Trophoblast cell (in vitro differentiated cells and primary cell): ENCODE results near the gene OGT.
A peak's percentile ranks its signal among the peaks of the same experiment; 100 is the strongest.

Source experiments
- DNase-seq, 2 donors: peaks; one replicate each; pipeline ENCODE4 v3.0.0-alpha.2; 2016
- H2AFZ ChIP-seq: 2 replicates; pipeline ENCODE4 v1.6.1; 2013; ENCODE audit warnings: low read length, moderate library complexity, mild to moderate bottlenecking; ENCODE audit not compliant: insufficient read depth, poor library complexity
- H2AK5ac ChIP-seq: 2 replicates; pipeline ENCODE4 v1.6.1; 2013; ENCODE audit warnings: mild to moderate bottlenecking, low read length
- H2BK120ac ChIP-seq: 2 replicates; pipeline ENCODE4 v1.6.1; 2013; ENCODE audit warnings: low read length, mild to moderate bottlenecking, moderate library complexity; ENCODE audit not compliant: insufficient read depth, poor library complexity
- H2BK12ac ChIP-seq: 2 replicates; pipeline ENCODE4 v1.6.1; 2013; ENCODE audit warnings: mild to moderate bottlenecking, low read length, moderate library complexity
- H2BK5ac ChIP-seq: 2 replicates; pipeline ENCODE4 v1.6.1; 2013; ENCODE audit warnings: low read length, low read depth, moderate library complexity, mild to moderate bottlenecking; ENCODE audit not compliant: poor library complexity
- H3K14ac ChIP-seq: 2 replicates; pipeline ENCODE4 v1.6.1; 2013; ENCODE audit warnings: mild to moderate bottlenecking, low read length
- H3K18ac ChIP-seq: 2 replicates; pipeline ENCODE4 v1.6.1; 2013; ENCODE audit warnings: mild to moderate bottlenecking, low read length
- H3K23ac ChIP-seq: 2 replicates; pipeline ENCODE4 v1.6.1; 2013; ENCODE audit warnings: low read length
- H3K27ac ChIP-seq: 2 replicates; pipeline ENCODE4 v1.5.1; 2013; ENCODE audit warnings: low read depth, mild to moderate bottlenecking, inconsistent platforms, low read length, moderate library complexity
- H3K27me3 ChIP-seq: 2 replicates; pipeline ENCODE4 v1.6.1; 2013; ENCODE audit warnings: inconsistent platforms, mild to moderate bottlenecking, low read length, moderate library complexity; ENCODE audit not compliant: insufficient read depth
- H3K36me3 ChIP-seq, 2 experiments: 1 replicate in 1 of 2; 2 replicates in 1 of 2; pipeline ENCODE4 v1.6.1; 2013; ENCODE audit warnings: low read length in 2 of 2, mild to moderate bottlenecking in 2 of 2, moderate library complexity in 1 of 2; ENCODE audit not compliant: insufficient read depth in 2 of 2, control insufficient read depth in 1 of 2
- H3K4ac ChIP-seq: 2 replicates; pipeline ENCODE4 v1.6.1; 2013; ENCODE audit warnings: low read depth, mild to moderate bottlenecking, low read length, moderate library complexity
- H3K4me1 ChIP-seq, 2 experiments: 1 replicate in 1 of 2; 2 replicates in 1 of 2; pipeline ENCODE4 v1.6.1; 2013; ENCODE audit warnings: low read length in 2 of 2, mild to moderate bottlenecking in 2 of 2, moderate library complexity in 1 of 2; ENCODE audit not compliant: insufficient read depth in 2 of 2, control insufficient read depth in 1 of 2
- H3K4me2 ChIP-seq: 2 replicates; pipeline ENCODE4 v1.6.1; 2013; ENCODE audit warnings: inconsistent platforms, mild to moderate bottlenecking, low read length, moderate library complexity
- H3K4me3 ChIP-seq: 2 replicates; pipeline ENCODE4 v1.5.1; 2013; ENCODE audit warnings: mild to moderate bottlenecking, low read depth, low read length, inconsistent platforms
- H3K79me1 ChIP-seq: one replicate; pipeline ENCODE4 v1.6.1; 2013; ENCODE audit warnings: low read length
- H3K79me2 ChIP-seq: 2 replicates; pipeline ENCODE4 v1.6.1; 2013; ENCODE audit warnings: low read length, mild to moderate bottlenecking; ENCODE audit not compliant: control insufficient read depth, insufficient read depth, poor library complexity
- H3K9ac ChIP-seq: 2 replicates; pipeline ENCODE4 v1.6.1; 2013; ENCODE audit warnings: mild to moderate bottlenecking, low read length
- H3K9me3 ChIP-seq: 2 replicates; pipeline ENCODE4 v1.6.1; 2013; ENCODE audit warnings: low read depth, mild to moderate bottlenecking, control low read depth, inconsistent platforms, low read length; ENCODE audit not compliant: insufficient read depth
- H4K12ac ChIP-seq: 2 replicates; pipeline ENCODE4 v1.6.1; 2013; ENCODE audit warnings: low read depth, mild to moderate bottlenecking, low read length, moderate library complexity
- H4K8ac ChIP-seq: 2 replicates; pipeline ENCODE4 v1.6.1; 2013; ENCODE audit warnings: low read depth, mild to moderate bottlenecking, low read length, moderate library complexity
- H4K91ac ChIP-seq: one replicate; pipeline ENCODE4 v1.6.1; 2013; ENCODE audit warnings: low read depth, mild to moderate bottlenecking, low read length, moderate library complexity
- WGBS: extraction: QIAGEN DNeasy Blood & Tissue Kit; methylation state at CpG from one replicate; pipeline ENCODE4 v1.1.7; 2013; ENCODE audit warnings: missing lambda C conversion rate; ENCODE audit not compliant: insufficient read length, insufficient coverage; ENCODE audit errors: extremely low coverage; 5-methylcytosine and 5-hydroxymethylcytosine counted together

The OGT gene

DNA sequence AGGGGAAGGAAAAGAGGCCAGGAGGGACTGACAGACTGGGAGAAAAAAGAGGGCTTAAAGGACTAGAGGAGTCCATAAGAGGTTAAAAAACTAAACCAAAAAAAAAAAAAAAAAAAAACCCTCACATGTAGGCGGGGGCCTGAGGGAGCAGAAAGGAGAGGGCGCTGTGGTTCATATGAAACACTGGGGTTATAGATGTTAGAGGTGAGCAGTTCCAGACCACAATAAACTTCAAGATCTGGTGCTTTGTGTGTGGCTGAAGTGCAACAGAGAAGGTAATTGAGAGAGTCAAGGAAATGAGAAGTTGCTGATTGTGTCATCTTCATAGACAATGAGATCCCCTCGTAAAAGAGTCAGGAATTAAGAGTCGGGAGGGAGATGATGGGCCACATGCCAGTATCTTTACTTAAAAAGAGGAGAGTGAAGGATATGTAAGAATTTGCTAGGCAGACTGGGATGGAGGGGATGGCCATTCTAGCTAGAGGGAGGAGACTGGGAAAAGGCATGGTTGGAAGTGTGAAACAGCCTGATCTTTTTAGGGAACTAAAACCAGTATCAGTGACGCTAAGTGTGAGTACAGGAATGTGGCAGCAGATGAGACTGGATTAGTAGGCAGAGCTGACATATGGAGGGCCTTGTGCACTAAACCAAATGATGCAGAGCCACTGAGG, 18.4 kb upstream of the OGT start:
- no CpG with 5 or more reads among the region's 5 CpGs for WGBS
- Histone ChIP-seq H2AFZ (no peak overlapping the region), H2BK120ac (no peak overlapping the region), H3K4ac (no peak overlapping the region), H3K14ac (no peak overlapping the region), H2BK5ac (no peak overlapping the region), H2AK5ac (no peak overlapping the region), H2BK12ac (no peak overlapping the region), H3K4me1 (no peaks in the 10 kb centered on the region), H3K79me1 (no peaks in the 10 kb centered on the region), H4K91ac (no peak overlapping the region), H3K23ac (no peak overlapping the region), H3K27me3 (no peaks in the 10 kb centered on the region), H4K8ac (no peak overlapping the region), H3K27ac (no peak overlapping the region), H3K9me3 (no peaks in the 10 kb centered on the region), H4K12ac (no peak overlapping the region), H3K9ac (no peak overlapping the region), H3K4me2 (no peak overlapping the region), H3K4me3 (no peak overlapping the region), H3K79me2 (no peaks in the 10 kb centered on the region), H3K18ac (no peak overlapping the region), H3K36me3 (no peaks in the 10 kb centered on the region)
- DNase-seq, result no peak

DNA sequence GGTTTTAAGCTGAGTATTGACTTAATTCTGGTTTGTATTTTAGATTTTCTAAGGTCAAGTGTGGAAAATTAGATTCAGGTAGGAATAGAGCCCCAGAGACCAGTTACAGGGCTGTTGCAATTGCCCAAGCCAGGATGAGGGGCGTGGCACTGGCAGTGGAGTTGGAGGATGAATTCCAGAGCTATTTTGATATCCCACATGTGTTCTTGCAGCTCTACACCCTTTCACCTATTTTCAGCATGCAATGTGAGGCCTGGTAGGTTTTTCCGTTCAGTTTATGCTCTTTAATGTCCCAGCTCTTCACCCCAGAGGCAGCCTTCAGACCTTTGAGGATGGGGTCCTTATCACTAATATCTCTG, 17.9 kb upstream of the OGT start:
- Histone ChIP-seq H2BK12ac (no peak overlapping the region), H3K79me1 (no peaks in the 10 kb centered on the region)

DNA sequence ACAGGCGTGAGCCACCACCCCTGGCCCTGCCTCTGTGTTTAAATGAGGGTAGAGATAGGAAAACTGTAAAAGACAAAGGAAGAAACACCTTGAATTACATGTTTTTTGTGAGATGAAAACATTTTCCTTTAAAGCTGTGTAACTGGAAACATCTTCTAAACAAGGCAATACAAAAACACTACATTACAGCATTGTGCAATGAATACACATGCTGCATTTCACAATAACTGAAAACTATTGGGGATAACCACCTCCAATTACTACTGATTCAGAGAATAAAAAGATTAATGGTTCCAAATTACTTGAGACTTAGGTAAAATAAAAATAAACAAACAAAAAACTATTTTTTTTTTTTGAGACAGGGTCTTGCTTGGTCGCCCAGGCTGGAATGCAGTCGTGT, 7.6 kb upstream of the OGT start:
- no peak overlapping the region for H3K18ac ChIP-seq
- no peaks in the 10 kb centered on the region for H3K79me1 ChIP-seq
- no peak overlapping the region for H3K4ac ChIP-seq
- no peak overlapping the region for H2BK5ac ChIP-seq
- no peak for DNase-seq
- H3K4me1 ChIP-seq, result no peaks in the 10 kb centered on the region
- no peaks in the 10 kb centered on the region for H3K9me3 ChIP-seq
- H3K23ac ChIP-seq, result no peak overlapping the region
- H3K9ac ChIP-seq, result no peak overlapping the region
- no peak overlapping the region for H3K27ac ChIP-seq
- no peak overlapping the region for H4K8ac ChIP-seq
- no peak overlapping the region for H4K12ac ChIP-seq
- H2BK120ac ChIP-seq, result no peak overlapping the region
- H2BK12ac ChIP-seq, result no peak overlapping the region
- no CpG with 5 or more reads among the region's 3 CpGs for WGBS
- no peak overlapping the region for H3K14ac ChIP-seq
- no peaks in the 10 kb centered on the region for H3K27me3 ChIP-seq
- H2AFZ ChIP-seq, result no peak overlapping the region
- no peaks in the 10 kb centered on the region for H3K36me3 ChIP-seq
- no peak overlapping the region for H3K4me3 ChIP-seq
- H4K91ac ChIP-seq, result no peak overlapping the region
- no peak overlapping the region for H2AK5ac ChIP-seq
- no peaks in the 10 kb centered on the region for H3K79me2 ChIP-seq
- no peak overlapping the region for H3K4me2 ChIP-seq

More for the DNA sequence above, 17.9 kb upstream of the OGT start:
- H3K36me3 ChIP-seq, result no peaks in the 10 kb centered on the region
- no peak overlapping the region for H3K23ac ChIP-seq
- no CpG with 5 or more reads among the region's 2 CpGs for WGBS
- H2AFZ ChIP-seq, result no peak overlapping the region
- H3K4ac ChIP-seq, result no peak overlapping the region
- H3K4me3 ChIP-seq, result no peak overlapping the region
- no peak overlapping the region for H3K14ac ChIP-seq
- H3K27ac ChIP-seq, result no peak overlapping the region
- H3K9ac ChIP-seq, result no peak overlapping the region
- no peak overlapping the region for H2AK5ac ChIP-seq
- DNase-seq, result peak in 1 of 2 donors; percentile 1
- no peak overlapping the region for H2BK120ac ChIP-seq
- no peak overlapping the region for H4K12ac ChIP-seq
- H3K4me2 ChIP-seq, result no peak overlapping the region
- H2BK5ac ChIP-seq, result no peak overlapping the region
- H3K27me3 ChIP-seq, result no peaks in the 10 kb centered on the region
- no peaks in the 10 kb centered on the region for H3K9me3 ChIP-seq
- H3K18ac ChIP-seq, result no peak overlapping the region
- no peaks in the 10 kb centered on the region for H3K4me1 ChIP-seq
- H4K91ac ChIP-seq, result no peak overlapping the region
- no peak overlapping the region for H4K8ac ChIP-seq
- H3K79me2 ChIP-seq, result no peaks in the 10 kb centered on the region

- Histone ChIP-seq H3K79me2 (peaks cover 15% of the 10 kb centered on the region), H3K23ac (no peak overlapping the region), H2BK120ac (no peak overlapping the region), H3K9ac (peak overlapping the region; percentile 63), H3K27ac (peak overlapping the region; percentile 33), H2BK5ac (no peak overlapping the region), H3K36me3 (peaks cover 0 to 2% of the 10 kb centered on the region in 2 experiments), H2AFZ (no peak overlapping the region), H2AK5ac (no peak overlapping the region), H3K79me1 (peaks cover 14% of the 10 kb centered on the region), H3K4ac (no peak overlapping the region), H3K9me3 (no peaks in the 10 kb centered on the region), H2BK12ac (no peak overlapping the region), H4K8ac (peak overlapping the region; percentile 42), H3K4me3 (peak overlapping the region; percentile 48), H4K12ac (peak overlapping the region; percentile 43), H4K91ac (no peak overlapping the region), H3K4me1 (no peaks in the 10 kb centered on the region), H3K4me2 (peak overlapping the region; percentile 90), H3K27me3 (no peaks in the 10 kb centered on the region), H3K18ac (no peak overlapping the region), H3K14ac (no peak overlapping the region)
- WGBS, result no CpG with 5 or more reads among the region's 25 CpGs
- peak; percentile 41 to 60 for DNase-seq
Observed at GRCh38 chrX:71532078-71532752, 689 bp upstream of the OGT start.
